Muscle of arm (tissue), 12 donors: ENCODE data around the gene FAM171A2. TPM values are rescaled to one million over a fixed set of nuclear protein-coding genes. Genes with fewer than 3 reads are reported as not detected.
A peak's percentile ranks its signal among the peaks of the same experiment; 100 is the strongest.

Source experiments
- DNase-seq: peaks from one replicate; pipeline ENCODE4 v3.0.0-alpha.2; 2013
- polyA plus RNA-seq, 12 donors: library from polyadenylated mRNA; unstranded; fragments of 120-200 nt; gene quantifications; one replicate each; pipeline ENCODE4 v1.2.1, GENCODE V29; 2013; ENCODE audit not compliant: insufficient read length in 12 of 12

The FAM171A2 gene
- polyA plus RNA-seq, 12 donors, result 34.7 to 120 (median 69.4) TPM; not detected in 1

DNA sequence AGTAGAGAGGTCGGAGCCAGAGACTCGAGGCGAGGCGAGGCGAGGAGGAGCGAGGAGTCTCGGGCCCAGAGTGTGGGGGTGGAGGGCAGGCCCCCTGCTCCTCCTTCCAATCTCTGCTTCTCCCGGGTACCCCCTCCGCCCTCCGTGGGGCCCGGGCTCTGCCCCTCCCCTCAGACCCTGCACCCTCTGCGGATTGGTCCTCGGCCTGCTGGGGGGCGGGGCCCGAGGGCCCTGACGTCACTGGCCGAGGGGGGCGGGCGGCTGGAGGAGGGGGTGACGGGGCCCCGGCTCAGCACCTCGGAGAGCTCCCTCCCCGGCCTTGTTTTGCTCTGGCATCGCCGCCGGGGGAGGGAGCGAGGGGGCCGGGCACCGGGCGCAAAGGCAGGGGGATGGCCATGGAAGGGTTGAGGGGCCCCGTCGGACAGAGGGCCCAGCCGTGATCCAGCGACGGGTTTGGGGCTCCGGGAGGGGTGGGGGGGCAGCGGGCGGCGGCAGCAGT, 55.3 kb downstream of the FAM171A2 start, which contains the start of gene RUNDC3A:
Gene RUNDC3A (plus strand): TSS at position 282 of the 499 bp plus-strand sequence. CDS start 232 bp downstream, outside the sequence.
- DNase-seq, result peak; percentile 92

- DNase-seq, result no peak
Observed at GRCh38 chr17:44307387-44308186, 56.1 kb downstream of the FAM171A2 start.

DNA sequence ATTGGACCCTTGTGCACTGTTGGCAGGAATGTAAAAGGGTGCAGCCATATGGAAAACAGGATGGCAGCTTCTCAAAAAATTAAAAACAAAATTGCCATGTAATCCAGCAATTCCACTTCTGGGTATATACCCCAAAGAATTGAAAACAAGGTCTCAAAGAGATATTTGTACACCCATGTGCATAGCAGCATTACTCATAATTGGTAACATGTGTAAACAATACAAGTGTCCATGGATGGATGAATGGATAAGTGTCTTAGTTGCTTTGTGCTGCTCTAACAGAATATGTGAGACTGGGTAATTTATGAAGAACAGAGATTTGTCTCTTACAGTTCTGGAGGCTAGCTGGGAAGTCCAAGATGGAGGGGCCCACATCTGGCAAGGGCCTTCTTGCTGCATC, 59.0 kb downstream of the FAM171A2 start:
- DNase-seq, result no peak

Other genes with a start within 250 kb of the FAM171A2 start
- 10 to 100 TPM in 11 of 12 donors, not detected in 1; 42.1 to 70.6 (median 50.0) TPM for gene HDAC5, start 240.2 kb downstream of the FAM171A2 start, polyA plus RNA-seq
- gene HROB, start 221.9 kb downstream of the FAM171A2 start, polyA plus RNA-seq, result 1 to 10 TPM in 10 of 12 donors, not detected in 2; 1.6 to 4.3 (median 2.7) TPM
- gene ASB16, start 193.1 kb downstream of the FAM171A2 start, polyA plus RNA-seq, result 10 to 100 TPM in 6 of 12 donors, 1 to 10 TPM in 4, not detected in 2; 6.3 to 21.7 (median 13.2) TPM
- 10 to 100 TPM in 11 of 12 donors, not detected in 1; 32.6 to 63.8 (median 45.1) TPM for gene TMUB2, start 176.9 kb downstream of the FAM171A2 start, polyA plus RNA-seq
- gene ATXN7L3, start 164.0 kb downstream of the FAM171A2 start, polyA plus RNA-seq, result 10 to 100 TPM in 11 of 12 donors, not detected in 1; 36.3 to 63.7 (median 49.6) TPM
- gene UBTF, start 144.2 kb downstream of the FAM171A2 start, polyA plus RNA-seq, result 100 to 1,000 TPM in 1 of 12 donors, 10 to 100 TPM in 10, not detected in 1; 54.5 to 112 (median 71.6) TPM
- 10 to 100 TPM in 5 of 12 donors, 1 to 10 TPM in 6, not detected in 1; 3.7 to 36.3 (median 7.8) TPM for gene SLC4A1, start 95.7 kb downstream of the FAM171A2 start, polyA plus RNA-seq
- 10 to 100 TPM in 1 of 12 donors, 1 to 10 TPM in 5, under 1 TPM in 4, not detected in 2; 0.72 to 14.2 (median 1.7) TPM for gene RUNDC3A, start 55.3 kb downstream of the FAM171A2 start, polyA plus RNA-seq
- gene SLC25A39, start 39.0 kb downstream of the FAM171A2 start, polyA plus RNA-seq, result 100 to 1,000 TPM in 1 of 12 donors, 10 to 100 TPM in 10, not detected in 1; 37.8 to 110 (median 57.4) TPM
- gene GRN, start 18.6 kb downstream of the FAM171A2 start, polyA plus RNA-seq, result 100 to 1,000 TPM in 11 of 12 donors, not detected in 1; 147 to 278 (median 178) TPM
- 1 to 10 TPM in 10 of 12 donors, not detected in 2; 1.2 to 3.0 (median 2.5) TPM for gene ITGA2B, start 25.8 kb upstream of the FAM171A2 start, polyA plus RNA-seq
- gene GPATCH8, start 139.6 kb upstream of the FAM171A2 start, polyA plus RNA-seq, result 10 to 100 TPM in 11 of 12 donors, not detected in 1; 24.6 to 49.4 (median 34.6) TPM
- gene FZD2, start 193.6 kb upstream of the FAM171A2 start, polyA plus RNA-seq, result 10 to 100 TPM in 11 of 12 donors, not detected in 1; 10.2 to 19.2 (median 14.8) TPM